Common myeloid progenitor, CD34-positive (primary cell): ENCODE data around the gene SHISA2.

ENCODE experiments used
- CTCF ChIA-PET: fragments of 350-600 bp; sonication (Branson Sonifier 250); formaldehyde crosslinking; loops from one replicate; lab custom pipeline; 2021; ENCODE audit warnings: antibody characterized with exemption; lab: Charles Lee
- POLR2A ChIA-PET: fragments of 350-600 bp; sonication (Branson Sonifier 250); formaldehyde crosslinking; loops from one replicate; lab custom pipeline; 2021; ENCODE audit warnings: antibody characterized with exemption; lab: Charles Lee
- DNase-seq, 3 donors: peaks; one replicate each; pipeline versions ENCODE4 v3.0.0 to v3.0.0-alpha.2; 2013
- H3K27ac ChIP-seq, 2 experiments: 1 replicate in 1 of 2; 2 replicates in 1 of 2; pipeline ENCODE4 v1.7.0; 2013; ENCODE audit warnings: inconsistent platforms in 2 of 2, low read length in 2 of 2, mild to moderate bottlenecking in 2 of 2, low read depth in 1 of 2, moderate library complexity in 1 of 2; ENCODE audit not compliant: severe bottlenecking in 2 of 2, insufficient read depth in 1 of 2, poor library complexity in 1 of 2
- H3K27me3 ChIP-seq, 5 experiments: replicated peaks in 2 of 5; 1 replicate in 3 of 5; 2 replicates in 2 of 5; pipeline versions ENCODE4 v1.6.1 to v1.7.0; 2013; ENCODE audit warnings: low read length in 4 of 5, mild to moderate bottlenecking in 2 of 5, moderate library complexity in 2 of 5, inconsistent platforms in 1 of 5; ENCODE audit not compliant: insufficient read depth in 5 of 5, control insufficient read depth in 4 of 5
- H3K36me3 ChIP-seq, 4 experiments: 1 replicate in 2 of 4; 2 replicates in 2 of 4; pipeline versions ENCODE4 v1.6.1 to v1.7.0; 2013; ENCODE audit warnings: low read length in 3 of 4, control low read depth in 1 of 4, mild to moderate bottlenecking in 1 of 4; ENCODE audit not compliant: control insufficient read depth in 4 of 4, insufficient read depth in 4 of 4
- H3K4me1 ChIP-seq, 4 experiments: 1 replicate in 3 of 4; 2 replicates in 1 of 4; pipeline versions ENCODE4 v1.6.1 to v1.7.1; 2013; ENCODE audit warnings: low read length in 3 of 4, mild to moderate bottlenecking in 3 of 4, control low read depth in 1 of 4, inconsistent platforms in 1 of 4, moderate library complexity in 1 of 4; ENCODE audit not compliant: control insufficient read depth in 4 of 4, insufficient read depth in 4 of 4; ENCODE audit errors: control extremely low read depth in 1 of 4
- H3K4me3 ChIP-seq, 7 experiments: 1 replicate in 4 of 7; 2 replicates in 3 of 7; pipeline versions ENCODE4 v1.5.1 to v1.7.0; 2013; ENCODE audit warnings: mild to moderate bottlenecking in 7 of 7, low read length in 6 of 7, moderate library complexity in 6 of 7, inconsistent platforms in 2 of 7, low read depth in 2 of 7, control low read depth in 1 of 7; ENCODE audit not compliant: insufficient read depth in 4 of 7, control insufficient read depth in 1 of 7; ENCODE audit errors: extremely low read depth in 1 of 7
- H3K9me3 ChIP-seq, 5 experiments: 1 replicate in 4 of 5; 2 replicates in 1 of 5; pipeline versions ENCODE4 v1.6.1 to v1.7.1; 2013; ENCODE audit warnings: low read length in 4 of 5, mild to moderate bottlenecking in 2 of 5, inconsistent platforms in 1 of 5, low read depth in 1 of 5, moderate library complexity in 1 of 5; ENCODE audit not compliant: control insufficient read depth in 4 of 5, insufficient read depth in 2 of 5; ENCODE audit errors: control extremely low read depth in 1 of 5
- WGBS: methylation state at CpG from one replicate; pipeline ENCODE4 v1.1.5; 2013; ENCODE audit not compliant: insufficient coverage; 5-methylcytosine and 5-hydroxymethylcytosine counted together

SHISA2 gene

GRCh38 chr13:26061947-26062346 is 10.1 kb upstream of the SHISA2 start:
- no peak overlapping the region for H3K27ac ChIP-seq
- ChIA-PET CTCF (interaction anchor here (0.7 to 2.4 kb wide), 6 partner anchors 10 to 488 kb away, joined by 3 to 13 read pairs (median 4); partner anchors contain the start of gene SHISA2), POLR2A (no interaction called here)
- no peaks in the 10 kb centered on the region for H3K9me3 ChIP-seq
- WGBS: 94% methylated on average over 5 of the region's 6 CpGs
- DNase-seq: no peak
- no peaks in the 10 kb centered on the region for H3K36me3 ChIP-seq
- H3K27me3 ChIP-seq: peaks cover 0 to 17% (median 4%) of the 10 kb centered on the region in 5 experiments
- H3K4me3 ChIP-seq: no peak overlapping the region
- no peaks in the 10 kb centered on the region for H3K4me1 ChIP-seq

- no peaks in the 10 kb centered on the region for H3K9me3 ChIP-seq
- POLR2A ChIA-PET: no interaction called here
- H3K27me3 ChIP-seq: peaks cover 0 to 21% (median 6%) of the 10 kb centered on the region in 5 experiments
- CTCF ChIA-PET: interaction anchor here (1.0 to 2.4 kb wide), 3 partner anchors 14 to 487 kb away, joined by 3 to 13 read pairs (median 4); no protein-coding TSS in a partner anchor
- H3K36me3 ChIP-seq: no peaks in the 10 kb centered on the region
- DNase-seq: no peak
- H3K4me3 ChIP-seq: no peak overlapping the region
- WGBS: 86% methylated on average over 5 of the region's 5 CpGs
- H3K4me1 ChIP-seq: no peaks in the 10 kb centered on the region
- H3K27ac ChIP-seq: no peak overlapping the region
Measured at GRCh38 chr13:26061256-26061655, 9.4 kb upstream of the SHISA2 start.

GRCh38 chr13:26060357-26060756 is 8.5 kb upstream of the SHISA2 start:
- CTCF ChIA-PET: no interaction called here
- H3K4me1 ChIP-seq: no peaks in the 10 kb centered on the region
- peaks cover 0 to 24% (median 8%) of the 10 kb centered on the region in 5 experiments for H3K27me3 ChIP-seq
- POLR2A ChIA-PET: no interaction called here
- no peak overlapping the region for H3K4me3 ChIP-seq
- H3K27ac ChIP-seq: no peak overlapping the region
- no peak for DNase-seq
- no peaks in the 10 kb centered on the region for H3K36me3 ChIP-seq
- no peaks in the 10 kb centered on the region for H3K9me3 ChIP-seq
- 60% methylated on average over 1 of the region's 4 CpGs for WGBS

- POLR2A ChIA-PET: interaction anchor here (0.6 kb wide), 1 partner anchor 482 kb away, joined by 3 read pairs; no protein-coding TSS in a partner anchor
- no peaks in the 10 kb centered on the region for H3K9me3 ChIP-seq
- H3K4me1 ChIP-seq: no peaks in the 10 kb centered on the region
- H3K36me3 ChIP-seq: no peaks in the 10 kb centered on the region
- no peak for DNase-seq
- no peak overlapping the region for H3K27ac ChIP-seq
- H3K4me3 ChIP-seq: no peak overlapping the region
- CTCF ChIA-PET: interaction anchor here (0.7 to 1.2 kb wide), 4 partner anchors 18 to 487 kb away, joined by 3 read pairs; no protein-coding TSS in a partner anchor
- peaks cover 4 to 24% (median 10%) of the 10 kb centered on the region in 5 experiments for H3K27me3 ChIP-seq
- WGBS: 48% methylated on average over 5 of the region's 6 CpGs
Measured at GRCh38 chr13:26058704-26059103, 6.9 kb upstream of the SHISA2 start.

GRCh38 chr13:26054896-26055295 is 3.1 kb upstream of the SHISA2 start:
- no peak overlapping the region for H3K4me3 ChIP-seq
- no peak overlapping the region for H3K27ac ChIP-seq
- no peak for DNase-seq
- H3K27me3 ChIP-seq: peaks cover 9 to 48% (median 30%) of the 10 kb centered on the region in 5 experiments
- ChIA-PET POLR2A (no interaction called here), CTCF (no interaction called here)
- peaks cover 0 to 14% (median 9%) of the 10 kb centered on the region in 4 experiments for H3K4me1 ChIP-seq
- H3K9me3 ChIP-seq: no peaks in the 10 kb centered on the region
- H3K36me3 ChIP-seq: no peaks in the 10 kb centered on the region

- POLR2A ChIA-PET: no interaction called here
- H3K4me1 ChIP-seq: peaks cover 0 to 20% (median 10%) of the 10 kb centered on the region in 4 experiments
- DNase-seq: no peak
- peaks cover 16 to 62% (median 35%) of the 10 kb centered on the region in 5 experiments for H3K27me3 ChIP-seq
- H3K27ac ChIP-seq: no peak overlapping the region
- CTCF ChIA-PET: interaction anchor here (1.2 kb wide), 1 partner anchor 12 kb away, joined by 4 read pairs; no protein-coding TSS in a partner anchor
- H3K4me3 ChIP-seq: no peak overlapping the region
- no peaks in the 10 kb centered on the region for H3K36me3 ChIP-seq
- WGBS: 100% methylated on average over 2 of the region's 6 CpGs
- no peaks in the 10 kb centered on the region for H3K9me3 ChIP-seq
Measured at GRCh38 chr13:26053418-26053980, 1.7 kb upstream of the SHISA2 start.

- no peaks in the 10 kb centered on the region for H3K9me3 ChIP-seq
- peaks cover 0 to 20% (median 10%) of the 10 kb centered on the region in 4 experiments for H3K4me1 ChIP-seq
- no peak for DNase-seq
- no peak overlapping the region for H3K27ac ChIP-seq
- CTCF ChIA-PET: interaction anchor here (1.5 kb wide), 1 partner anchor 10 kb away, joined by 6 read pairs; no protein-coding TSS in a partner anchor
- WGBS: 54% methylated on average over 9 of the region's 10 CpGs
- no peaks in the 10 kb centered on the region for H3K36me3 ChIP-seq
- H3K4me3 ChIP-seq: peak overlapping the region in 3 of 7 experiments; percentile 57 to 65 (median 61)
- POLR2A ChIA-PET: no interaction called here
- H3K27me3 ChIP-seq: peaks cover 19 to 70% (median 42%) of the 10 kb centered on the region in 5 experiments
Measured at GRCh38 chr13:26052337-26052736, 521 bp upstream of the SHISA2 start.
